NCI-H82 treated with DMSO at 0.1 percent for 48 hours (cell line): Measurements from ENCODE around the gene CALY.
"Not testable (repeated sequence)": the region's sequence is repeated elsewhere in the genome, so short reads cannot be mapped to it uniquely, and the experiment has no call there.

Source experiments
- DNase-seq: peaks from one replicate; lab custom pipeline; 2025; ENCODE audit not compliant: unreplicated experiment; lab: John Stamatoyannopoulos, UW

Gene CALY

DNA sequence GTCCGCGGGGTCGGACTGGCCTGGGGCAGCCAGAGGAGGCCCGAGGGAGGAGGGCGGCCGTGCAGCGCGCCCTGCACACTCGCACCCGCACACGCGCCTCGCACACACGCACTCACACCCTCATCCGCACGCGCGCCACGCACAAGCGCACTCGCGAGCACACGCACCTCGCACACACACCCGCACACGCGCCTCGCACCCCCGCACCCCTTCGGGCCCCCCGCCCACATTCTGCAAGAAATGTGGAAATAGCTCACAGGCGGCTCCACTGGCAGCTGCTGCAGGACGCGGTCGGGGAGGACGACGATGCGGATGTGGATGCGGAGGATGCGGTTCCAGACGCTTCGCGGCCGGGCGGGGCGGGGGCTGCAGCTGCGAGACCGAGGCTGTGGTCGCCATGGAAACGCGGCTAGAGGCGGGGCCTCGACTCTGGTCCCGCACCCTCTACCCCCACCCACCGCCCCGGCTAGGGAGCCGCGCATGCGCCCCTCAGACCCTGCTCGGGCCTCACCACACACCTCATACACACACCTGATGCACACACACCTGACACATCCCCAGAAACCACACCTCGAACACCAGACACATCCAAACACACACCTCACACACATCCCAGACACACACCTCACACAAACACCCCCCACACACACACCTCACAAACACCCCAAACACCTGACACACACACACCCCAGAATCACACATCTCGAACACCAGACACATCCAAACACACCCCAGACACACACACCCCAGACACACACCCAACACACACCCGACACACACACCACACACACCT is at the start of gene CALY:
Gene CALY (minus strand): TSS at position 320 of the 793 bp plus-strand sequence. CDS start 7,907 bp downstream, outside the sequence.
- DNase-seq, result no peak

DNA sequence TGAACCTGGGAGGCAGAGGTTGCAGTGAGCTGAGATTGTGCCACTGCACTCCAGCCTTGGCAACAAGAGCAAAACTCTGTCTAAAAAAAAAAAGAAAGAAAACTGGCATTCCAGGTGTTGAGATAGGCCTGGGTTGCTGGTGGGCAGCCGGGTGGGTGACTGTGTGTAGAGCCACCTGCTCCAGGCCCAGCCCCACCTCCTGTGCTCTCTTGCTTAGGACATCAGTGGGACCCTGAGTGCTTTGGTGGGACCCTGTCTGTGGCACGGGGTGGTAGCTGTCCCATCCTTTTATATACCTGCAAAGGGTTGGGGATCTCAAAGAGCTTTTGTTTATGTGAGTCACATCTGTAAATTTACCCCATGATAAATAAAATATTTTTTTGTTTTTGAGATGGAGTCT is 48.5 kb upstream of the CALY start:
- no peak for DNase-seq

DNA sequence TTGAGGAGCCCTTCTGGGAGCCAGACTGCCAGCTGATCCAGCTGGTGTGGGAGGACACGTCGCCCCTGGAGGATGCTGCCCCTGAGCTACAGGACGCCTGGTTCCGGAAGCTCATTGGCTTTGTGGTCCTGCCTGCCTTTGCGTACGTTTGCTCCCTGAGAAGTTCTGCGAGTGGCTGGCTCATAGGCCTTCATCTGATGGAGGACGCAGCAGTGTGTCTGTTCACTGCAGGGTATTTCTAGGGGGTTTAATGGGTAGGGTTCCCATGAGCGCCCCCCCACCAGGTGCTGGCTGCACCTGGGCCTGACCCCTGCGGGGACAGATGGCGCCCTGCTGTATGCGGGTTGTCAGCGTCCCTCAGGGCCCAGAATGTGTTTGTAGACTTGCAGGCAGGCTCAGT is 47.4 kb upstream of the CALY start:
- DNase-seq, result no peak

DNA sequence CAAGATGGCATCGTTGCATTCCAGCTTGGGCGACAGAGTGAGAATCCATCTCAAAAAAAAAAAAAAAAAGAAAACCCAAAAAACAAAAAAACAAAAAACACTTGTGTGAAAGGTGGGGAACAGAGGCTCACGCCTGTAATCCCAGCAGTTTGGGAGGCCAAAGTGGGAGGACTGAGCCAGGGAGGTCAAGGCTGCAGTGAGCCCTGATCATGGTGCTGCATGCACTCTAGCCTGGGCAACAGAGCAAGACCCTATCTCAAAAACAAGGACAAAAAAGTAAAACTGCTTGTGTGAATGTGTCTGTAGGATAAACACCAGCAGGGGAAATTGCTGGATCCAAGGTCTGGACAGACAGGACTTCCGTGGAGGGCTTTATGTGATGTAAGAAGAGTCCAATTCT is 46.9 kb upstream of the CALY start:
- no peak for DNase-seq

GRCh38 chr10:133381036-133381435 is 44.3 kb upstream of the CALY start:
- DNase-seq, result no peak

DNA sequence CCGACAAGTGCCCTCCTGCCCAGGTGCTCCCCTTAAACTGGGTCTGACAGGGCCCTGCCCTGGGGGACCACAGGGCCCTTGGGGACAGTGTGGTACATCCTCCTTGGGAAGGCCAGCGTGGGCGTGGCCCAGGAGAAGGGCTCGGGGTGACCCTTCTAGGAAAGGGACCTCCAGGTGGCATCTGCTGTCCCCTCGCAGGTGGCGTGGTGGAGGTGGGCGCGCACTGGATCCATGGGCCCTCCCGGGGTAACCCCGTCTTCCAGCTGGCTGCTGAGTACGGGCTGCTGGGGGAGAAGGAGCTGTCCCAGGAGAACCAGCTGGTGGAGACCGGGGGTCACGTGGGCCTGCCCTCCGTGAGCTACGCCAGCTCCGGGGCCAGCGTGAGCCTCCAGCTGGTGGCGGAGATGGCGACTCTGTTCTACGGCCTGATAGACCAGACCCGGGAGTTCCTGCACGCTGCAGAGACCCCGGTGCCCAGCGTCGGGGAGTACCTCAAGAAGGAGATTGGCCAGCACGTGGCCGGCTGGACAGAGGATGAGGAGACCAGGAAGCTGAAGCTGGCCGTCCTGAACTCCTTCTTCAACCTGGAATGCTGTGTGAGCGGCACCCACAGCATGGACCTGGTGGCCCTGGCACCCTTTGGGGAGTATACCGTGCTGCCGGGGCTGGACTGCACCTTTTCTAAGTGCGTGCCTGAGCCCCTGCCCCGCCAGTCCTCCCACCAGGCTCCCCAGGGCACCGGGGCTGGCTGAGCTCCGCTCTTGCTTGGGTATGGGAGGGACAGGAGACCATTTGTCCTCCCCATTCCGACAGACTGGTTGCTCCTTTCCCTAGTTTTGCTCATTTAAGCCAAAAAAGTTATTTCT is 43.3 kb upstream of the CALY start:
- DNase-seq, result no peak

GRCh38 chr10:133379152-133379800 is 42.6 kb upstream of the CALY start, which contains the start of gene PAOX:
Gene PAOX, plus strand, starts transcription at chr10:133379262. Its CDS starts 55 bp downstream, at chr10:133379317.
- no peak for DNase-seq

DNA sequence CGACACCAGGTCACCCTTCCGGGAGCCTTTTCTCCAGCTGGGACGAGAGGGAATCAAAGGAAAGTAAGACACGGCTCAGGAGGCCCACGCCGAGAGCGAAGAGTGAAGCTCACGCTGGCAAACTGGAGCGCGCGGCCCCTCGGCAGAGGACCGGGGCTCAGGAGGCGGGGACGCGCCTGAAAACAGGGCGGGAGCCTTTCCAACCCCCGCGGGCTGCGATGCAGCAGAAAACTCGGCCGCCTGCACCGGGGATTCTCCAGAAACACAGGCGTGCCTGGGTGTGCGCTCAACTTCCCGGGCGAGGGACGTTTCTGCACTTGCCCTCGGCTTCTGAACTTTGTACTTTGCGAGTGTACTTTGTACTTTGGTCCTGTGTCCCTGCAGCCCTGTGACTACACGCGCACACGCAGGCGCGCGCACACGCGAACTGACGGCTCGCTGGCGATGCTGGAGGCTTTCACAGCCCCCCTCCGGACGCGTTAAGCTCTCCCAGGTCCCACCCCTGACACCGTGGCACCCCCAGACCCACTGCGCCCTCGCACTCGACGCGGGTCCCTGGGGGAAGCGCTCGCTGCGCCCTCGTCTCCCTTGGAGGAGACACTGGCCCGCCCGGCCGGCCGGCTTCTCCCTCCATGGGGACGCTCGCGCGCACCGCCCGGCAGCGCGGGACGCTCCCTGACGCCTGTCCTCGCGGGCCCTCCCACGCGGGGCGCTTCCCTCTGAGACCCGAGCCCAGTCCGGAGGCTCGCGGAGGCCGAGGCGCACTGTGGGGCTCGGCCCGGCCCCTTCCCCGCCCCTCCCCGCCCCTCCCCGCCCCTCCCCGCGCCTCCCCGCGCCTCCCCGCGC is 41.8 kb upstream of the CALY start:
- DNase-seq, result no peak

- no peak for DNase-seq
Observed at GRCh38 chr10:133377818-133378250, 41.1 kb upstream of the CALY start.

GRCh38 chr10:133377025-133377817 is 40.5 kb upstream of the CALY start:
- DNase-seq, result no peak

- not testable (repeated sequence) for DNase-seq
Observed at GRCh38 chr10:133376183-133376582, 39.5 kb upstream of the CALY start.

GRCh38 chr10:133375357-133376115 is 38.8 kb upstream of the CALY start:
- DNase-seq, result no peak

DNA sequence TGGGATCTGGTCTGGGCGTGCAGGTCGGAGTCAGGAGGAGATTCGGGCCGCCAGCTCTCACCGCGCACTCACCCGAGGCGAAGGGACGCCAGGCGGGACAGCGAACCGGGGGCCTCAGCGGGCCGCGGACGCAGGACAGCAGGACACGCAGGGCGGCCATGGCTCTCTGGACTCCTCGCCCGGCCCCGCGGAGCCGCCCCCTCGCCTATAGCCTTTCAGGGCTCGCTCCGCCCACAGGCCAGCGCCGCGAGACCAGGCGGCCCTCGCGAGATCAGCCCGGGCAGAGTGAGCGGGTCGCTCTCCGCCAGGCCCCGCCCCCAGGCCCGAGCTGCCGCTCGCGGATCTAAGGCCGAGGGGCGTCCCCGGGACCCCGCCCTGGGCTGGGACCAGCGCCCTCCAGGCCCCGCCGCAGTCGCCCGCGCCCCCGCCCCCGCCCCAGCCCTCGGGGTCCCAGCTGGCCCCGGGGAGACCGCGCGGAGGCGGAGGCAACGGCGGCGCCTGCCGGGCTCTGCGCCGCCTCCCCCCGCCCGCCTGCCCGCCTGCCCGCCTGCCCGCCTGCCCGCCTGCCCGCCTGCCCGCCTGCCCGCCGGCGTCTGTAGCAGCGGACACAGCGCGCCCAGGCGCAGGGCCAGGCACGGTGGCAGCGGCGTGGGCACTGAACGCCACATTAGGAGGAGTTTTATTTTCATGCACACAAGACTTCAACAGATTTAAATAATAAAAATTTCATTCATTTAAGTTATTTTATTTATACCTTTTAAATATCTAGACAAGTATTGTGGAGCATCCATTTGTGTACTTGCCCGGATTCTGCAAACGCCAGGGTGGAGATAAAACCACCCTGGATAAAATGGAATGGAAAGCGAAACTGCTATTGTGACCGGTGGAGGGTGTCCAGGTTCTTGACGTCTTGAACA is 36.7 kb upstream of the CALY start, which contains the start of gene ECHS1:
Gene ECHS1 (minus strand): TSS at position 181 of the 917 bp plus-strand sequence. CDS start 21 bp downstream, at position 160.
- peak; percentile 53 for DNase-seq

- no peak for DNase-seq
Observed at GRCh38 chr10:133372507-133372906, 35.8 kb upstream of the CALY start.

- no peak for DNase-seq
Observed at GRCh38 chr10:133370030-133370786, 33.5 kb upstream of the CALY start.

GRCh38 chr10:133368153-133368552 is 31.5 kb upstream of the CALY start:
- no peak for DNase-seq

DNA sequence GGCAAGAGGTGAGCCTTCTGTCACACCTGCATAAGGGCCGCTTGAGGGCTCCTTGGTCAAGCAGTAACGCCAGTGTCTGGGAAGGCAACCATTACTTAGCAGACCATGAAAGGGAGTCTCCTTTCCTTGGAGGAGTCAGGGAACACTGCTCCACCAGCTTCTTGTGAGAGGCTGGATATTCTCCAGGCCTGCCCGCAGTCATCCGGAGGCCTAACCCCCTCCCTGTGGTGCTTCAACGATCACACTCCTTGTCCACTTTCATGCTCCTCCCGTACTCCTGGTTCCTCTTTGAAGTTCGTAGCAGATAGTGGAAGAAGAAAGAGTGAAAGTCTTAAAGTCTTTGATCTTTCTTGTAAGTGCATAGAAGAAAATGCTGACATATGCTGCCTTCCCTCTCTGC is 30.8 kb upstream of the CALY start:
- DNase-seq, result not testable (repeated sequence)
